Measurements from ENCODE around the gene FUOM. TPM values are rescaled to one million over a fixed set of nuclear protein-coding genes. Genes with fewer than 3 reads are reported as not detected.
A peak's percentile ranks its signal among the peaks of the same experiment; 100 is the strongest.

Gene FUOM
- total RNA-seq, 1 experiment from 2014 or later = 41.8 TPM

- no peak overlapping the region for H3K4me2 ChIP-seq (ENCODE audit: insufficient read depth, insufficient read length, low read length)
- H3T11ph ChIP-seq (ENCODE audit: low read length) = no peak overlapping the region
- no peak overlapping the region for H3K27ac Mint-ChIP-seq
- peaks cover 4 to 28% of the 10 kb centered on the region in 2 experiments; a peak in 3 of 4 replicates for H3K4me1 Mint-ChIP-seq
- no peak overlapping the region for H3K18ac ChIP-seq (ENCODE audit: insufficient read length, low read depth, low read length)
- no peak overlapping the region for H4K91ac ChIP-seq (ENCODE audit: insufficient read length, low read depth, low read length)
- H3K9ac ChIP-seq (ENCODE audit: extremely low read depth, insufficient read length, low read length) = no peak overlapping the region
- no peak overlapping the region for H4K5ac ChIP-seq (ENCODE audit: insufficient read length, low read depth, low read length)
- no peaks in the 10 kb centered on the region for H4K20me1 ChIP-seq (ENCODE audit: control insufficient read depth, insufficient read depth, insufficient read length)
- no peaks in the 10 kb centered on the region; a peak in 1 of 7 replicates for H3K36me3 Mint-ChIP-seq (ENCODE audit: insufficient read depth in 1 of 3, low read depth in 3 of 3)
- H2BK5ac ChIP-seq (ENCODE audit: insufficient read length, low read length) = no peak overlapping the region
- no peaks in the 10 kb centered on the region; the same call in 1 of the 2 replicates for H3K27me3 ChIP-seq (ENCODE audit: insufficient read depth, low read length)
- no peak overlapping the region for H2BK120ac ChIP-seq (ENCODE audit: low read depth, low read length, poor library complexity, severe bottlenecking)
- H3K4me3 Mint-ChIP-seq = no peak overlapping the region; a peak in 1 of 5 replicates
- no peak overlapping the region for H3K56ac ChIP-seq (ENCODE audit: insufficient read length, low read depth, low read length)
- DNase-seq = no peak
- H3K79me2 ChIP-seq (ENCODE audit: insufficient read depth, low read length) = no peaks in the 10 kb centered on the region
- no peak overlapping the region for H2AK5ac ChIP-seq (ENCODE audit: insufficient read length, low read length)
- no peaks in the 10 kb centered on the region for H3K23me2 ChIP-seq (ENCODE audit: insufficient read length, low read depth, low read length, poor library complexity, severe bottlenecking)
- TF ChIP-seq, protein P1, sequence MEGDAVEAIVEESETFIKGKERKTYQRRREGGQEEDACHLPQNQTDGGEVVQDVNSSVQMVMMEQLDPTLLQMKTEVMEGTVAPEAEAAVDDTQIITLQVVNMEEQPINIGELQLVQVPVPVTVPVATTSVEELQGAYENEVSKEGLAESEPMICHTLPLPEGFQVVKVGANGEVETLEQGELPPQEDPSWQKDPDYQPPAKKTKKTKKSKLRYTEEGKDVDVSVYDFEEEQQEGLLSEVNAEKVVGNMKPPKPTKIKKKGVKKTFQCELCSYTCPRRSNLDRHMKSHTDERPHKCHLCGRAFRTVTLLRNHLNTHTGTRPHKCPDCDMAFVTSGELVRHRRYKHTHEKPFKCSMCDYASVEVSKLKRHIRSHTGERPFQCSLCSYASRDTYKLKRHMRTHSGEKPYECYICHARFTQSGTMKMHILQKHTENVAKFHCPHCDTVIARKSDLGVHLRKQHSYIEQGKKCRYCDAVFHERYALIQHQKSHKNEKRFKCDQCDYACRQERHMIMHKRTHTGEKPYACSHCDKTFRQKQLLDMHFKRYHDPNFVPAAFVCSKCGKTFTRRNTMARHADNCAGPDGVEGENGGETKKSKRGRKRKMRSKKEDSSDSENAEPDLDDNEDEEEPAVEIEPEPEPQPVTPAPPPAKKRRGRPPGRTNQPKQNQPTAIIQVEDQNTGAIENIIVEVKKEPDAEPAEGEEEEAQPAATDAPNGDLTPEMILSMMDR (conservative IDR thresholded peaks at IDR 0.05) = no peak
- H4K8ac ChIP-seq (replicated peaks; ENCODE audit: insufficient read length, low read depth, low read length) = peak overlapping the region; percentile 23
- no peak overlapping the region for H3K4ac ChIP-seq (ENCODE audit: low read depth, low read length)
- WGBS (ENCODE audit: extremely low coverage, insufficient read length, low lambda C conversion rate) = 100% methylated on average over 2 of the region's 8 CpGs
- H3K27ac ChIP-seq (ENCODE audit: insufficient read length, low read depth, low read length) = no peak overlapping the region
- no peak overlapping the region for H3K23ac ChIP-seq (ENCODE audit: insufficient read length, low read depth, low read length)
- no peaks in the 10 kb centered on the region; a peak in 1 of 5 replicates for H3K9me3 Mint-ChIP-seq
- H2BK20ac ChIP-seq (ENCODE audit: low read depth, low read length, poor library complexity, severe bottlenecking) = no peak overlapping the region
- H2BK12ac ChIP-seq (ENCODE audit: insufficient read length, low read depth, low read length) = no peak overlapping the region
- no peaks in the 10 kb centered on the region for H3K9me3 ChIP-seq (ENCODE audit: control insufficient read depth, low read depth, low read length)
- H3K14ac ChIP-seq (ENCODE audit: insufficient read depth, low read length) = no peak overlapping the region
- H3K4me1 ChIP-seq (ENCODE audit: insufficient read depth, low read length) = no peaks in the 10 kb centered on the region
- no peak overlapping the region for H2AFZ ChIP-seq (ENCODE audit: low read length)
- H2BK15ac ChIP-seq (ENCODE audit: low read depth, low read length) = no peak overlapping the region
- peaks cover 20% of the 10 kb centered on the region for H3K27me3 Mint-ChIP-seq (ENCODE audit: low read depth)
- H3K79me1 ChIP-seq (ENCODE audit: insufficient read depth, low read depth, low read length, poor library complexity, severe bottlenecking) = no peaks in the 10 kb centered on the region
Measured at GRCh38 chr10:133349160-133349568, 8.7 kb downstream of the FUOM start.
